H1 (cell line): Measurements from ENCODE around the gene MRRF. TPM values are rescaled to one million over a fixed set of nuclear protein-coding genes. Genes with fewer than 3 reads are reported as not detected.

Source experiments
- CTCF ChIA-PET: fragments of 300-600 bp; sonication (Branson Sonifier 250); formaldehyde crosslinking; loops from one replicate; lab custom pipeline; 2021; ENCODE audit not compliant: partially characterized antibody; lab: Charles Lee
- POLR2A ChIA-PET: fragments of 300-600 bp; sonication (Branson Sonifier 250); formaldehyde crosslinking; loops from one replicate; lab custom pipeline; 2021; ENCODE audit warnings: inconsistent platforms; ENCODE audit not compliant: partially characterized antibody; lab: Charles Lee
- DNase-seq, 2 experiments: peaks; one replicate each; pipeline versions ENCODE4 v3.0.0 to v3.0.0-alpha.2; 2010 to 2022; ENCODE audit warnings: low spot score in 2 of 2, low read depth in 1 of 2, mixed read lengths in 1 of 2
- FAIRE-seq: peaks from 2 replicates; lab custom pipeline; 2011; peaks lifted over from hg19 to GRCh38; lab: Jason Lieb, UNC
- H2AFZ ChIP-seq: 2 replicates; pipeline ENCODE4 v1.8.1; 2012; ENCODE audit warnings: low read length, inconsistent platforms
- H2AK5ac ChIP-seq: 2 replicates; pipeline ENCODE4 v1.6.1; 2013; ENCODE audit warnings: low read depth, low read length
- H2BK120ac ChIP-seq: replicated peaks from 2 replicates; pipeline ENCODE3; 2013; ENCODE audit warnings: low read depth, low read length, inconsistent platforms
- H2BK12ac ChIP-seq: 2 replicates; pipeline ENCODE4 v1.6.1; 2013; ENCODE audit warnings: low read depth, low read length
- H2BK15ac ChIP-seq: 2 replicates; pipeline ENCODE4 v1.6.1; 2013; ENCODE audit warnings: low read length
- H2BK20ac ChIP-seq: 2 replicates; pipeline ENCODE4 v1.6.1; 2013; ENCODE audit warnings: low read length
- H2BK5ac ChIP-seq: 2 replicates; pipeline ENCODE4 v1.6.1; 2013; ENCODE audit warnings: low read depth, low read length
- H3K14ac ChIP-seq: 2 replicates; pipeline ENCODE4 v1.6.1; 2013; ENCODE audit warnings: inconsistent platforms; ENCODE audit not compliant: insufficient read length
- H3K18ac ChIP-seq: 2 replicates; pipeline ENCODE4 v1.6.1; 2013; ENCODE audit warnings: low read length; ENCODE audit errors: extremely low read depth
- H3K23ac ChIP-seq: 2 replicates; pipeline ENCODE4 v1.6.1; 2013; ENCODE audit warnings: inconsistent platforms; ENCODE audit not compliant: insufficient read length
- H3K23me2 ChIP-seq: 2 replicates; pipeline ENCODE4 v1.6.1; 2013; ENCODE audit warnings: low read depth, low read length
- H3K27ac ChIP-seq: 2 replicates; pipeline ENCODE4 v1.6.1; 2011; ENCODE audit warnings: low read depth, low read length, inconsistent platforms
- H3K27me3 ChIP-seq, 4 experiments: replicated peaks in 1 of 4; 1 replicate in 1 of 4; 2 replicates in 3 of 4; pipeline versions ENCODE4 v1.6.1 to v1.8.1; 2011 to 2013; ENCODE audit warnings: low read length in 3 of 4, mild to moderate bottlenecking in 3 of 4, inconsistent platforms in 2 of 4, mixed read lengths in 2 of 4, moderate library complexity in 1 of 4; ENCODE audit not compliant: control insufficient read depth in 3 of 4, insufficient read depth in 3 of 4; ENCODE audit errors: extremely low read depth in 1 of 4
- H3K36me3 ChIP-seq, 4 experiments: 2 replicates each; pipeline versions ENCODE4 v1.6.1 to v1.8.1; 2011 to 2013; ENCODE audit warnings: mild to moderate bottlenecking in 4 of 4, low read length in 3 of 4, moderate library complexity in 2 of 4, control low read depth in 1 of 4, inconsistent platforms in 1 of 4; ENCODE audit not compliant: insufficient read depth in 4 of 4, control insufficient read depth in 2 of 4
- H3K4ac ChIP-seq: replicated peaks from 2 replicates; pipeline ENCODE3; 2013; ENCODE audit warnings: low read length, low read depth, mixed read lengths, inconsistent platforms; ENCODE audit not compliant: insufficient read length
- H3K4me1 ChIP-seq, 4 experiments: replicated peaks in 1 of 4; 1 replicate in 1 of 4; 2 replicates in 3 of 4; pipeline versions ENCODE4 v1.6.1 to v1.8.1; 2011 to 2013; ENCODE audit warnings: low read length in 3 of 4, inconsistent platforms in 2 of 4, mixed read lengths in 1 of 4; ENCODE audit not compliant: insufficient read depth in 4 of 4, control insufficient read depth in 3 of 4
- H3K4me2 ChIP-seq, 2 experiments: 2 replicates each; pipeline versions ENCODE4 v1.6.1 to v1.8.1; 2011 to 2013; ENCODE audit warnings: low read depth in 2 of 2, low read length in 2 of 2, control low read depth in 1 of 2, inconsistent platforms in 1 of 2, mild to moderate bottlenecking in 1 of 2; ENCODE audit not compliant: insufficient read depth in 1 of 2
- H3K4me3 ChIP-seq, 4 experiments: fragments of 200-600, 300-600 bp in 1 of 4; sonication (generic), shearing (Covaris generic), sonication (Bioruptor Twin) in 1 of 4; 2 replicates each; pipeline versions ENCODE4 v1.5.1 to v1.8.1; 2011 to 2016; ENCODE audit warnings: low read length in 4 of 4, low read depth in 3 of 4, control low read depth in 2 of 4, inconsistent platforms in 2 of 4, mild to moderate bottlenecking in 2 of 4, mixed read lengths in 1 of 4, moderate library complexity in 1 of 4; ENCODE audit not compliant: insufficient read depth in 2 of 4; ENCODE audit errors: extremely low read depth in 1 of 4
- H3K56ac ChIP-seq: replicated peaks from 2 replicates; pipeline ENCODE3; 2013; ENCODE audit warnings: low read depth, mild to moderate bottlenecking, mixed read lengths, low read length, inconsistent platforms; ENCODE audit not compliant: insufficient read length
- H3K79me1 ChIP-seq: 2 replicates; pipeline ENCODE4 v1.6.1; 2013; ENCODE audit warnings: low read depth, low read length, control low read depth
- H3K79me2 ChIP-seq, 2 experiments: 2 replicates each; pipeline versions ENCODE4 v1.6.1 to v1.8.1; 2012 to 2013; ENCODE audit warnings: low read length in 2 of 2, mild to moderate bottlenecking in 2 of 2, inconsistent platforms in 1 of 2; ENCODE audit not compliant: insufficient read depth in 2 of 2, control insufficient read depth in 1 of 2
- H3K9ac ChIP-seq, 4 experiments: replicated peaks in 1 of 4; 1 replicate in 1 of 4; 2 replicates in 3 of 4; pipeline versions ENCODE4 v1.6.1 to v1.8.1; 2011 to 2013; ENCODE audit warnings: low read depth in 3 of 4, low read length in 3 of 4, control low read depth in 2 of 4, mild to moderate bottlenecking in 2 of 4, moderate library complexity in 2 of 4, inconsistent platforms in 1 of 4; ENCODE audit errors: extremely low read depth in 1 of 4
- H3K9me3 ChIP-seq, 2 experiments: 2 replicates each; pipeline versions ENCODE4 v1.6.1 to v1.8.1; 2012 to 2013; ENCODE audit warnings: mild to moderate bottlenecking in 2 of 2, moderate library complexity in 2 of 2, control low read depth in 1 of 2, inconsistent platforms in 1 of 2, low read depth in 1 of 2, low read length in 1 of 2, mixed read lengths in 1 of 2; ENCODE audit not compliant: insufficient read depth in 2 of 2
- H4K20me1 ChIP-seq, 2 experiments: replicated peaks in 1 of 2; 2 replicates each; pipeline versions ENCODE3 to v1.8.1; 2011 to 2013; ENCODE audit warnings: inconsistent platforms in 2 of 2, low read length in 2 of 2, mild to moderate bottlenecking in 1 of 2; ENCODE audit not compliant: insufficient read depth in 2 of 2, control insufficient read depth in 1 of 2
- H4K5ac ChIP-seq: 2 replicates; pipeline ENCODE4 v1.6.1; 2013; ENCODE audit warnings: low read length, low read depth, mixed read lengths, inconsistent platforms; ENCODE audit not compliant: insufficient read length
- H4K8ac ChIP-seq: 2 replicates; pipeline ENCODE4 v1.8.0; 2013; ENCODE audit warnings: mild to moderate bottlenecking, moderate library complexity, low read length, inconsistent platforms; ENCODE audit not compliant: insufficient read depth; ENCODE audit errors: extremely low read depth
- H4K91ac ChIP-seq: replicated peaks from 2 replicates; pipeline ENCODE3; 2013; ENCODE audit warnings: low read length, mixed read lengths, inconsistent platforms; ENCODE audit not compliant: insufficient read length
- RXRA ChIP-seq: IDR thresholded peaks from 2 replicates; pipeline ENCODE4 v1.6.1; 2011; ENCODE audit warnings: low read depth, mild to moderate bottlenecking, low read length, moderate library complexity; ENCODE audit not compliant: insufficient read depth
- TEAD4 ChIP-seq: IDR thresholded peaks from 2 replicates; pipeline ENCODE4 v1.6.1; 2012; ENCODE audit warnings: low read depth, low read length, inconsistent platforms, mixed read lengths
- WGBS, 2 experiments: shearing (Covaris generic) in 1 of 2; methylation state at CpG; one replicate each; pipeline versions ENCODE4 v1.1.6 to v1.1.7; 2013 to 2015; ENCODE audit warnings: low lambda C conversion rate in 2 of 2, mixed read lengths in 2 of 2, inconsistent platforms in 1 of 2, low coverage in 1 of 2, missing lambda C conversion rate in 1 of 2; ENCODE audit not compliant: insufficient replicate concordance in 2 of 2, insufficient coverage in 1 of 2, insufficient read length in 1 of 2; ENCODE audit errors: extremely low coverage in 1 of 2, missing lambda C conversion rate in 1 of 2; 5-methylcytosine and 5-hydroxymethylcytosine counted together
- polyA plus RNA-seq, 7 experiments: library from polyadenylated mRNA; depleted of rRNA in 3 of 7; stranded (reverse) in 5 of 7; unstranded in 2 of 7; fragments of >200 nt in 5 of 7; fragments of 200-250 nt in 2 of 7; gene quantifications; 1 replicate in 5 of 7; 2 replicates in 1 of 7; 4 replicates in 1 of 7; pipeline versions ENCODE4 v1.2.1 to v1.2.3, GENCODE V29; 2011 to 2013; ENCODE audit warnings: missing spikeins in 2 of 7, mixed read lengths in 2 of 7
- total RNA-seq: library from RNA; stranded (reverse); fragmentation: NEBNext Ultra II Directional; extraction: Animal tissue kit (Norgen Biotek cat#: 25700); gene quantifications from 2 replicates; pipeline ENCODE4 v1.2.1, GENCODE V29; 2021

Gene MRRF
- total and polyA plus RNA-seq, 2 of the 8 experiments (the other 6 are each of a cell fraction or from before 2014, with no cell fraction given), result 29.4 to 47.8 TPM

- TF ChIP-seq TEAD4, result peak; percentile 48; the same call in 1 of the 2 replicates
- TF ChIP-seq RXRA, result no peak
Measured at GRCh38 chr9:122337556-122337929, 72.9 kb downstream of the MRRF start.

More at GRCh38 chr9:122337556-122337929, 72.9 kb downstream of the MRRF start:
- CTCF ChIA-PET, result interaction anchor here (1.0 to 25.6 kb wide), 7 partner anchors 10 to 238 kb away, joined by 3 to 544 read pairs (median 6); no protein-coding TSS in a partner anchor
- Histone ChIP-seq H3K23me2 (peaks cover 4% of the 10 kb centered on the region), H2AK5ac (no peak overlapping the region), H3K79me2 (no peaks in the 10 kb centered on the region), H4K20me1 (no peaks in the 10 kb centered on the region), H2BK12ac (peak overlapping the region; percentile 95), H3K9ac (no peak overlapping the region), H2BK120ac (peak overlapping the region; percentile 25), H3K56ac (no peak overlapping the region), H3K4me1 (peaks cover 19 to 46% (median 24%) of the 10 kb centered on the region in 4 experiments), H3K14ac (no peak overlapping the region), H3K9me3 (no peaks in the 10 kb centered on the region), H3K27me3 (0 out of 7 replicates have a peak, but pooled peaks cover 0 to 2% (median 0%) of the 10 kb centered on the region in 4 experiments), H3K4me2 (peak overlapping the region; percentile 60), H3K4me3 (peak overlapping the region in 2 of 4 experiments; percentile 19 to 48; a peak in 3 of 8 replicates), H3K23ac (no peak overlapping the region), H3K79me1 (no peaks in the 10 kb centered on the region), H3K36me3 (no peaks in the 10 kb centered on the region), H4K8ac (no peak overlapping the region; the same call in 1 of the 2 replicates), H3K4ac (no peak overlapping the region), H4K91ac (no peak overlapping the region), H3K18ac (no peak overlapping the region), H3K27ac (no peak overlapping the region), H2BK5ac (no peak overlapping the region), H4K5ac (no peak overlapping the region), H2AFZ (no peak overlapping the region), H2BK20ac (peak overlapping the region; percentile 93; the same call in 1 of the 2 replicates), H2BK15ac (0 out of 2 replicates have a peak overlapping the region, but pooled peaks have one; percentile 62)
- POLR2A ChIA-PET, result interaction anchor here (1.2 to 2.4 kb wide), 4 partner anchors 8 to 73 kb away, joined by 3 to 8 read pairs (median 7); partner anchors contain the start of genes MRRF and RBM18
- FAIRE-seq (no peak), DNase-seq (no peak)
- 71% methylated on average over 4 of the region's 4 CpGs; no CpG with 5 or more reads in 1 of the 2 experiments for WGBS, 2 experiments
